Activated CD4-positive, alpha-beta T cell treated with anti-CD3 and anti-CD28 coated beads for 1 hour (primary cell): ENCODE measurements around the gene LIPH.
"Not testable (repeated sequence)": the region's sequence is repeated elsewhere in the genome, so short reads cannot be mapped to it uniquely, and the experiment has no call there.

Experiments used
- DNase-seq: peaks from one replicate; pipeline ENCODE4 v3.0.0-alpha.2; 2020

The LIPH gene

DNA sequence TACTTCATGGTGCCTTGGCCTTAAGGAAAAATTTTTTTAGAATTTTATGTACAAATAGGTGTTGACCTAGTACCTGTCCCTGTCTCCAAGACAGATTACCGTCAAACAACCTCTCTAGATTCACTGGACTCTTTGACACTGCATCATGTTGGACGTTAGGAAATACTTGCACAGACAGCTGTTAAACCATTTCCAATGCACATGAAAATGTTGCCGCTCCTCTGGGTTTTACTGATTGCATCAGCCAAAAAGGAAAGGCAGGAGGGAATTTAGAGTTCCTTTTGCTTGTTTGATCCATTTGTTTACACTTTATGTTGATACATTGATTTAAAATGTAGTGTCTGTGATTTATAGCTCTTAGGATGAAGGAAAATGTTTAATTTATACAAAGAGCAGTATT lies 68.1 kb downstream of the LIPH start:
- DNase-seq = no peak

DNA sequence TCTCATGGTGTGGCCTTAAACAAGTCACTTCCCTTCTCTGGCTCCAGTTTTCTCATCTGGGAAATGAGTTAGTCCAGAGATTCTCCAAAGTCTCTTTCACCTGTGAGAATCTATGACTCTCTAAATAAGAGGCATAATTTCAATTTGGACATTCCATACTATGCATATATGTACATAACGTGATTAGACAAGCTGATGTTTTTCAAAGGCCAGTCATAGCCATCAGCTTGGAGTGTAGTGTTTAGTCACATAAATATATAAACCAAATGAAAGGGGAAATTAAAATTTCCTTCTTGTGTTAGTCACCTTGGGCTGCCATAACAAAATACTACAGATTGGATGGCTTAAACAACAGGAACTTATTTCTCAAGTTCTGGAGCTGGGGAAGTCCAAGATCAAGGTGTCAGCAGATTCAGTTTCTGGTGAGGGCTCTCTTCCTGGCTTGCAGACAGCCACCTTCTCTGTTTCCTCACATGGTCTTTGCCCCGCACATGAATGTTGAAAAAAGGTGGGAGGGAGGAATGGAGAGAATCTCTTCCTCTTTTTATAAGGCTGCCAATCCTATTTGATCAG lies 72.9 kb downstream of the LIPH start:
- DNase-seq = no peak

DNA sequence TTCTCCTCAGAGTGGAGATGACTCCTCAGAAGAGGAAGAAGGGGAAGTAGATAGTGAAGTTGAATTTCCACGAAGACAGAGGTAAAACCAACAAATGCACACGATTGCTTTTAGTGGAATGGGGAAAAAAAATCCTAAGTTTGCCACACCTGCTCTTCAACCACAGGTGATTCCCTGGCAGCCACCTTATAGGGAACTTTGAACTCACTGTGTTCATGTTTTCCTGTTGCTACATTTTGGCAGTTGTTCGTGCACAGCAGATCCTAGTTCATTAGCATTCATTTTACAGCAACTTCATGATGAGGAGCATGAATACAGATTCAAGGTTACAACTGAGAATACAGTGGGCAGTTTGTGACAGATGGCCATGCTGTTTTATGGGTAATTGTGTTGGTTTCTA lies 75.1 kb downstream of the LIPH start:
- DNase-seq = no peak

DNA sequence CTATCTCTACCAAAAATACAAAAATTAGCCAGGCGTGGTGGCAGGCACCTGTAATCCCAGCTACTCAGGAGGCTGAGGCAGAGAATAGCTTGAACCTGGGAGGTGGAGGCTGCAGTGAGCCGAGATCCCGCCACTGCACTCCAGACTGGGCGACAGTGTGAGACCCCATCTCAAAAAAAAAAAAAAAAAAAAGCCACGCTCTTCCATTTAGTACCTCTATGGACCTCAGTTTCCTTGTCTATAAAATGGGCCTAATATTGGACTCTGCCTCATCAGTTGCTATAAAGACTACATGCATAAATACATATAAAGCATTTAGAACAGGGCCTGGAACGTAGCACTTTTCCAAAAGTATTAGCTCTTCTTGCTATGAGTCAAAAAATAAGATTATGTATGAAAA lies 77.5 kb downstream of the LIPH start:
- not testable (repeated sequence) for DNase-seq

DNA sequence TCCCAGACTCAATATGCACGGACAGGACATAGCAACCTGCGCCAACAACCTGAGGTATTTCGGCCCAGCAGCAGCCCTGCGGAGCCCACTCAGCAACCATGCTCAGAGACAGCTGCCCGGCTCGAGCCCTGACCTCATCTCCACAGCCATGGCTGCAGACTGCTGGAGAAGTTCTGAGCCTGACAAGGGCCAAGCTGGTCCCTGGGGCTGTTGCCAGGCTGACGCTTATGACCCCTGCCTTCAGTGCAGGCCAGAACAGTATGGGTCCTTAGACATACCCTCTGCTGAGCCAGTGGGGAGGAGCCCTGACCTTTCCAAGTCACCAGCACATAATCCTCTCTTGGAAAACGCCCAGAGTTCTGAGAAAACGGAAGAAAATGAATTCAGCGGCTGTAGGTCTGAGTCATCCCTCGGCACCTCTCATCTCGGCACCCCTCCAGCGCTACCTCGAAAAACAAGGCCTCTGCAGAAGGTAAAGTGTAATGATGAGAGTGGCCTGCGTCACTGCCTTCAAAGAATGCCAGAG lies 79.0 kb downstream of the LIPH start:
- no peak for DNase-seq

DNA sequence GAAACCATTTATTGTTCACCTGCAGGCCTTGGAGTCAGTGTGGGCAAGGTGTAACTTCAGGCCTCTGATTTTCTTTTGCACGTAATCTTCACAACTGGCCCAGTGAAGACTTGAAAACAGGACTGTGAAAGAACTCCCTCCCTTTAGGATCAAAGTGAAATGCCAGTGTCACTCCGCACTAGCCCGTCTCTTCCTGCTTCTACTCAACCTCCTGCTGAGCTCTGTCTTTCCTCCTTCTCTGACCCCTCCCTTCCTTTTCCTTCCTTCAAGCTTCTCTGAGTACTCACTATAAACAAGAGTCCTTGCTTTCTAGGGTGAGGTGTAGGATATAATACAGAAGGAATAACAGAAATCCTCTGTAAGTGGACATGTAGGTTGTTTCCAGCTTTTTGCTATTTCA lies 82.1 kb downstream of the LIPH start:
- no peak for DNase-seq

DNA sequence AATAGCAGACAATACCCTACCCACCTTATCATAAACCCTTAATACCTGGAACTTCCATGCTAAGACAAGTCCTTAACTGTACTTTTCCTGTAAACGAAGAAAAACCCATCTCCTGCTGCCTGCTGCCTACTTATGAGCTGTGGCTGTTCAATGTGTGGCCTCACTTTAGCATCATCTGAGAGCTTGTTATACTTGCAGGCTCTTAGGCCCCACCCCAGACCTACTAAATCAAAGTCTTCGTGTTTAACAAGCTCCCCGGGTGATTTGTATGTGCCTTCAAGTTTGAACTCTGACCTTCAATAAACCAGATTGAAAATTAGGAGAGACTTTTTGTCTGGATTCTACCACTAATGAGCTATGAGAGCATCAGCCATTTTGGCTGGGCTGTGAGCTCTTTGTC lies 82.8 kb downstream of the LIPH start:
- DNase-seq = no peak

DNA sequence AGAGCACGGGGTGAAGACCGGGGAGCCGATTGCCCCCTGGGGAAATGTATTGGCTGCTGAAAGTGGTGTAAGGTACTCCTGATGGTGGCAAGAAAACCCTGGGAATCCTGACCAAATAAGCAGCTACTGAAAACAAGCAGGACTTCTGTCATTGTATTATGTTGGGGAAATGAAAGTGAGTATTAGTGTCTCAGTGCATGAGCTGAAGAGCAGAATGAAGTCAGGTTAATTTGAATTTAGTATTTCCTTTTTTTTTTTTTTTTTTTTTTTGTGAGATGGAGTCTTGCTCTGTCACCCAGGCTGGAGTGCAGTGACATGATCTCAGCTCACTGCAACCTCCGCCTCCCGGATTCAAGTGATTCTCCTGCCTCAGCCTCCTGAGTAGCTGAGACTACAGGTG lies 86.3 kb downstream of the LIPH start:
- DNase-seq = not testable (repeated sequence)

DNA sequence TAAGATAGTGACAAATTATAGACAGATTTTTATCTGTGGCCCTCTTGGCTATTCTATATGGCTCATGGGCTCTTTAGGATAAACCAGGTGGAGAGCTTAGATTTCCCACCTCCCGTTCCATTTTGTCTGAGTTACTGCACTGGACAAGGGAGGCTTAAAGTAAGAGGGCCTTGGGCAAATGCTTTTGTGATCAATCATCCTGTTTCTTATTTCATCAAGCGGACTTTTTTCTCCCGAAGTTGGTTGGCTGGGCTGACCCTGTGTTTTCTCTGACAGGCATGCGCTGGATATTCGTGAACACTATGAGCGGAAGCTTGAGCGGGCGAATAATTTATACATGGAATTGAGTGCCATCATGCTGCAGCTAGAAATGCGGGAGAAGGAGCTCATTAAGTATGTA lies 86.9 kb downstream of the LIPH start:
- no peak for DNase-seq

DNA sequence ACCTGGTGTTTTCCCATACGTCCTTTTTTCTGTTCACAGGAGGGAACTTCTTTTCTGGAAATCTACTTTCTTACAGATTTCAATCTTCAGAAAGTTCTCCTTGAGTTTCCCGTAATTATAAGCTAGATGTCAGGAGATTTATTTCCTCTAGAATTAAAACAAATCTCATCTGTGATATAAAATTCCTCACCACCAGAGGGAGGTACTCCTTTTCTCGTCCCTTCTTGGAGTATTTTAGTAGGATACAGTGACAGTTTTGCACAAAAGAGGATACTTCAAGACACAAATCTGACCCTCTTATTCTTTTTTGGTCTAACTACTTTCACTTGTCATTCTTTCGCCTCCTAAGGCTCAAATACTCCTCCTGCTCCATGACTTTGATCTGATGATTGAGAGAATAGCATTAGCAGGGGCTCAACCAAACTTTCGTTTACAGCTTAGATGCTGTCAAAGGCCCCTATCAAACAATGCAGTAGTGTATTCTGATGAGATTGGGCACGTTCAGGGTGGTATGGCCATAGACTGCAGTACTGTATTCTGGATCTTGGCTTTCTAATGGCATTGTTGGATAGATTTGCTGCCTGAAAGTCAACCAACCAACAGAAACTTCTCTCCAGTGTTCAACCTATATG lies 91.6 kb downstream of the LIPH start:
- DNase-seq = no peak

DNA sequence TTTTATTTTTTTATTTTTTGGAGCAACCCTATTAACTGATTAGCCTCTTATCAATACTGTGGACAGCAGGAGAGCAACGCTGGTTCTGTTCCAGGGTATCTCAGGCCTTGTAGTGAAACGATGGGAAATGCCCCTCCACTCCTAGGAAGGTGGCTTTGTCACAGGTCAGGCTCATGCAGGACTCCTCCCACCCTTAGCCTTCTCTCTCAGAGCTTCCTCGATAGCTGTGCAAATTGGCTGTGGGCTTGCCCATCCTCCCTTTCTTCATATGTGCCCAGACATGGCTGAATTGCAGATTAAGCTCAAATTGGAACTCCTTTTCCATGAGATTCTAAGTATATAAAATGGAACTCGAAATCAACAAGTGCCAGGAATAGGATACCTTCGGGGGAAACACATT lies 92.1 kb downstream of the LIPH start:
- DNase-seq = no peak

DNA sequence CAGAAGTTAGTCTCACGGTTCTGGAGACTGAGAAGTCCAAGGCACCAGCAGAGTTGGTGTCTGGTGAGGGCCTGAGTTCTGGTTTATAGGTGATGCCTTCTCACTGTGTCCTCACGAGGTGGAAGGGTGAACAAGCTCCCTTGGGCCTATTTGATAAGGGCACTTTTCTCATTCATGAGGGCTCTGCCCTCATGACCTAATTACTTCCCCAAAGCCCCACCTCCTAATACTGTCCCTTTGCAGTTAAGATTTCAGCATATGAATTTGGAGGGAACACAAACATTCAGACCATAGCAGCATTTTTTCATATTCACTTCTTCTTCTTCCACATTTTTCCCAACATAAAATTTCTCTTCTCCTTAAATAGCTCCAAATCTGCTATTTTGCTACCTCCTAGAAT lies 95.0 kb downstream of the LIPH start:
- DNase-seq = no peak
